ENCODE data around the gene MEIKIN. TPM values are rescaled to one million over a fixed set of nuclear protein-coding genes. Genes with fewer than 3 reads are reported as not detected.

Gene MEIKIN
- total RNA-seq, 1 donor from 2014 or later: not detected

- peaks cover 6% of the 10 kb centered on the region for H3K4me1 Mint-ChIP-seq (ENCODE audit: unreplicated experiment)
- no peak overlapping the region for H3K27ac Mint-ChIP-seq (ENCODE audit: unreplicated experiment)
- TF ChIP-seq CTCF (IDR thresholded peaks at IDR 0.05): no peak
- no peaks in the 10 kb centered on the region for H3K9me3 Mint-ChIP-seq (ENCODE audit: unreplicated experiment)
- H3K4me3 Mint-ChIP-seq (ENCODE audit: unreplicated experiment): no peak overlapping the region
- no peak for DNase-seq (ENCODE audit: extremely low spot score, unreplicated experiment)
- H3K27me3 Mint-ChIP-seq (ENCODE audit: unreplicated experiment): peaks cover 35% of the 10 kb centered on the region
- no peaks in the 10 kb centered on the region for H3K36me3 Mint-ChIP-seq (ENCODE audit: unreplicated experiment)
These were observed 88.1 kb downstream of the MEIKIN start for GRCh38 chr5:131857388-131857787.

GRCh38 chr5:131855452-131855851 is 90.0 kb downstream of the MEIKIN start:
- Mint-ChIP-seq H3K9me3 (ENCODE audit: unreplicated experiment) (no peaks in the 10 kb centered on the region), H3K27me3 (ENCODE audit: unreplicated experiment) (peaks cover 32% of the 10 kb centered on the region), H3K27ac (ENCODE audit: unreplicated experiment) (no peak overlapping the region), H3K4me3 (ENCODE audit: unreplicated experiment) (no peak overlapping the region), H3K4me1 (ENCODE audit: unreplicated experiment) (peaks cover 6% of the 10 kb centered on the region), H3K36me3 (ENCODE audit: unreplicated experiment) (no peaks in the 10 kb centered on the region)
- DNase-seq (ENCODE audit: extremely low spot score, unreplicated experiment): no peak
- TF ChIP-seq CTCF (IDR thresholded peaks at IDR 0.05): no peak

GRCh38 chr5:131854134-131854533 is 91.3 kb downstream of the MEIKIN start:
- no peak for DNase-seq (ENCODE audit: extremely low spot score, unreplicated experiment)
- peaks cover 22% of the 10 kb centered on the region for H3K27me3 Mint-ChIP-seq (ENCODE audit: unreplicated experiment)
- no peaks in the 10 kb centered on the region for H3K9me3 Mint-ChIP-seq (ENCODE audit: unreplicated experiment)

GRCh38 chr5:131848662-131849061 is 96.8 kb downstream of the MEIKIN start:
- Mint-ChIP-seq H3K4me3 (ENCODE audit: unreplicated experiment) (no peak overlapping the region), H3K27ac (ENCODE audit: unreplicated experiment) (no peak overlapping the region), H3K9me3 (ENCODE audit: unreplicated experiment) (peaks cover 22% of the 10 kb centered on the region), H3K27me3 (ENCODE audit: unreplicated experiment) (peaks cover 6% of the 10 kb centered on the region), H3K36me3 (ENCODE audit: unreplicated experiment) (no peaks in the 10 kb centered on the region), H3K4me1 (ENCODE audit: unreplicated experiment) (no peaks in the 10 kb centered on the region)
- DNase-seq (ENCODE audit: extremely low spot score, unreplicated experiment): no peak
- TF ChIP-seq CTCF (IDR thresholded peaks at IDR 0.05): no peak

More at GRCh38 chr5:131854134-131854533, 91.3 kb downstream of the MEIKIN start:
- no peak for TF ChIP-seq CTCF (IDR thresholded peaks at IDR 0.05)
- no peak overlapping the region for H3K27ac Mint-ChIP-seq (ENCODE audit: unreplicated experiment)
- H3K36me3 Mint-ChIP-seq (ENCODE audit: unreplicated experiment): no peaks in the 10 kb centered on the region
- peaks cover 6% of the 10 kb centered on the region for H3K4me1 Mint-ChIP-seq (ENCODE audit: unreplicated experiment)
- H3K4me3 Mint-ChIP-seq (ENCODE audit: unreplicated experiment): no peak overlapping the region

GRCh38 chr5:131846536-131846935 is 98.9 kb downstream of the MEIKIN start:
- no peak for TF ChIP-seq CTCF (IDR thresholded peaks at IDR 0.05)
- Mint-ChIP-seq H3K4me3 (ENCODE audit: unreplicated experiment) (no peak overlapping the region), H3K4me1 (ENCODE audit: unreplicated experiment) (no peaks in the 10 kb centered on the region), H3K9me3 (ENCODE audit: unreplicated experiment) (peaks cover 27% of the 10 kb centered on the region), H3K27ac (ENCODE audit: unreplicated experiment) (no peak overlapping the region), H3K36me3 (ENCODE audit: unreplicated experiment) (no peaks in the 10 kb centered on the region), H3K27me3 (ENCODE audit: unreplicated experiment) (peaks cover 6% of the 10 kb centered on the region)
- DNase-seq (ENCODE audit: extremely low spot score, unreplicated experiment): no peak

Measured in osteocyte (in vitro differentiated cells).